HG03460 (cell line): ENCODE data around the gene STEAP1.

Experiments used
- ATAC-seq: cut with Tn5 transposase; IDR thresholded peaks from one replicate; pipeline ENCODE4 v1.9.1; 2021; ENCODE audit not compliant: unreplicated experiment

STEAP1 gene

GRCh38 chr7:90211391-90212148 lies 57.3 kb downstream of the STEAP1 start, which contains the start of gene STEAP2:
TSS of gene STEAP2 (plus strand) at chr7:90211740. CDS start at chr7:90225083, 13,343 bp downstream.
- ATAC-seq: peak; percentile 93

DNA sequence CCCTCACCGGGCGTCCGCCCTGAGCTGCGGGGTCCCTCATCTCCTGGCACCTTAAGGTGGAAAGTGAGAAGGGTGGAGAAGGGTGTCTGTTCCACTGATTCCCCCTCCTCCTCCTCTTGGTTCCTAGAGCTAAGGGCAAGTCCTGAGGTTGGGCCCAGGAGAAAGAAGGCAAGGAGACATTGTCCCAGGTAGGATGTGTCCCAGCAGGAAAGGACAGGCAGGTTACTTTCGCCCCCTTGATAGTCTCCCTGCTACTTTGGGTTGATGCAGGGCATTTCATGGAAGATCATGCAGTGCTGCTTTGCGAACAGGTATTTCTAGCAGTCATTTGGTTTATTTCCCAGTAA lies 57.9 kb downstream of the STEAP1 start:
- no peak for ATAC-seq

DNA sequence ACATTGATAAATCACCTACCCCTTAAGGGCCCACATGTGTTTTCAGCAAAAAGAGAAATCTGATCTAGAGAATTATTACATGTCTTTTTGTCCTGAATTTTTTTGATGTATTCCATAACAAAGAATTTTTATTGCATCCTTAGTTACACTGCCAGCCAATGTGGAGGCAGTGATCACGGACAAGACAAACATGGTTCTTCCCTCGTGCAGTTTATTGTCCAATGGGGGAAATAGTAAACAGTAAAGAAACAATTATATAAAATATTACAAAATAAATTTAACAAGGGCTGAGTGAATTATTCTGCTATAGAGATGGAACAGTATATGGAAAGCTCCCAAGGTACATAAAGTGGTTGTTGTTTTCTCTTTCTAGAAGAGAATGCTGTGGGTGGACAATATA lies 59.3 kb downstream of the STEAP1 start:
- ATAC-seq: no peak
